Nephron progenitor cell (in vitro differentiated cells): ENCODE results near the gene TRAF3.

Experiments
- DNase-seq: peaks from one replicate; pipeline ENCODE4 v3.0.0; 2021
- H3K27ac Mint-ChIP-seq: 2 replicates; pipeline ENCODE4 v1.8.0; 2021; ENCODE audit warnings: mild to moderate bottlenecking, moderate library complexity, mixed read lengths
- H3K27me3 Mint-ChIP-seq: 2 replicates; pipeline ENCODE4 v1.8.0; 2021; ENCODE audit warnings: mild to moderate bottlenecking, low read depth, mixed read lengths; ENCODE audit not compliant: poor library complexity
- H3K36me3 Mint-ChIP-seq: 2 replicates; pipeline ENCODE4 v1.8.0; 2021; ENCODE audit warnings: low read depth, mixed read lengths
- H3K4me1 Mint-ChIP-seq: 2 replicates; pipeline ENCODE4 v1.8.0; 2021; ENCODE audit warnings: mixed read lengths
- H3K4me3 Mint-ChIP-seq: 2 replicates; pipeline ENCODE4 v1.8.0; 2021; ENCODE audit warnings: mild to moderate bottlenecking, moderate library complexity, mixed read lengths
- H3K9me3 Mint-ChIP-seq: 2 replicates; pipeline ENCODE4 v1.8.0; 2021; ENCODE audit warnings: mild to moderate bottlenecking, moderate library complexity, mixed read lengths
- CTCF ChIP-seq: fragments of 200-600 bp; sonication (generic); IDR thresholded peaks from 2 replicates; pipeline ENCODE4 v1.5.0; 2021; ENCODE audit warnings: antibody characterized with exemption

TRAF3 gene

GRCh38 chr14:102944448-102945330 lies 167.4 kb downstream of the TRAF3 start:
- no peaks in the 10 kb centered on the region for H3K27me3 Mint-ChIP-seq
- H3K36me3 Mint-ChIP-seq: peaks cover 55% of the 10 kb centered on the region
- H3K4me3 Mint-ChIP-seq: no peak overlapping the region
- TF ChIP-seq CTCF: no peak
- H3K27ac Mint-ChIP-seq: peak overlapping the region; percentile 36
- H3K4me1 Mint-ChIP-seq: no peaks in the 10 kb centered on the region
- no peaks in the 10 kb centered on the region for H3K9me3 Mint-ChIP-seq
- no peak for DNase-seq

GRCh38 chr14:102945346-102946130 lies 168.3 kb downstream of the TRAF3 start:
- TF ChIP-seq CTCF: no peak
- no peaks in the 10 kb centered on the region for H3K27me3 Mint-ChIP-seq
- H3K4me3 Mint-ChIP-seq: no peak overlapping the region
- H3K4me1 Mint-ChIP-seq: no peaks in the 10 kb centered on the region
- H3K9me3 Mint-ChIP-seq: no peaks in the 10 kb centered on the region
- H3K36me3 Mint-ChIP-seq: peaks cover 58% of the 10 kb centered on the region
- DNase-seq: no peak
- H3K27ac Mint-ChIP-seq: peak overlapping the region; percentile 86

- Mint-ChIP-seq H3K36me3 (peaks cover 68% of the 10 kb centered on the region), H3K9me3 (no peaks in the 10 kb centered on the region), H3K4me3 (no peak overlapping the region), H3K27ac (peak overlapping the region; percentile 77), H3K27me3 (no peaks in the 10 kb centered on the region), H3K4me1 (peaks cover 5% of the 10 kb centered on the region)
- no peak for DNase-seq
- no peak for TF ChIP-seq CTCF
These were observed 170.3 kb downstream of the TRAF3 start for GRCh38 chr14:102947321-102948103.

- H3K9me3 Mint-ChIP-seq: no peaks in the 10 kb centered on the region
- H3K4me3 Mint-ChIP-seq: no peak overlapping the region
- no peak overlapping the region for H3K27ac Mint-ChIP-seq
These were observed 171.4 kb downstream of the TRAF3 start for GRCh38 chr14:102948698-102949061.

More at GRCh38 chr14:102948698-102949061, 171.4 kb downstream of the TRAF3 start:
- TF ChIP-seq CTCF: no peak
- no peak for DNase-seq
- Mint-ChIP-seq H3K36me3 (peaks cover 72% of the 10 kb centered on the region), H3K4me1 (peaks cover 5% of the 10 kb centered on the region), H3K27me3 (no peaks in the 10 kb centered on the region)
